ENCODE data around the gene DLG2.

The DLG2 gene

GRCh38 chr11:83722392-83723119, 1904.6 kb downstream of the DLG2 start:
- Mint-ChIP-seq H3K4me1 (peaks cover 21% of the 10 kb centered on the region), H3K27ac (no peak overlapping the region), H3K4me3 (no peak overlapping the region), H3K27me3 (ENCODE audit: low read depth, poor library complexity) (no peaks in the 10 kb centered on the region), H3K9me3 (no peaks in the 10 kb centered on the region), H3K36me3 (ENCODE audit: low read depth) (no peaks in the 10 kb centered on the region)
- TF ChIP-seq CTCF (IDR thresholded peaks at IDR 0.05): no peak
- no peak for DNase-seq

GRCh38 chr11:83721263-83721662, 1905.9 kb downstream of the DLG2 start:
- DNase-seq: no peak

GRCh38 chr11:83720675-83721074, 1906.5 kb downstream of the DLG2 start:
- no peak overlapping the region for H3K27ac Mint-ChIP-seq
- H3K27me3 Mint-ChIP-seq (ENCODE audit: low read depth, poor library complexity): no peaks in the 10 kb centered on the region
- DNase-seq: no peak
- no peak for TF ChIP-seq CTCF (IDR thresholded peaks at IDR 0.05)
- H3K4me1 Mint-ChIP-seq: peaks cover 18% of the 10 kb centered on the region
- no peak overlapping the region for H3K4me3 Mint-ChIP-seq
- H3K9me3 Mint-ChIP-seq: no peaks in the 10 kb centered on the region
- H3K36me3 Mint-ChIP-seq (ENCODE audit: low read depth): no peaks in the 10 kb centered on the region

More at GRCh38 chr11:83721263-83721662, 1905.9 kb downstream of the DLG2 start:
- no peak overlapping the region for H3K27ac Mint-ChIP-seq
- H3K9me3 Mint-ChIP-seq: no peaks in the 10 kb centered on the region
- no peak for TF ChIP-seq CTCF (IDR thresholded peaks at IDR 0.05)
- H3K4me3 Mint-ChIP-seq: no peak overlapping the region
- peaks cover 21% of the 10 kb centered on the region for H3K4me1 Mint-ChIP-seq
- no peaks in the 10 kb centered on the region for H3K36me3 Mint-ChIP-seq (ENCODE audit: low read depth)
- H3K27me3 Mint-ChIP-seq (ENCODE audit: low read depth, poor library complexity): no peaks in the 10 kb centered on the region

- no peak for DNase-seq
These were observed 1909.6 kb downstream of the DLG2 start for GRCh38 chr11:83717537-83717936.

GRCh38 chr11:83715927-83716535, 1911.1 kb downstream of the DLG2 start:
- Mint-ChIP-seq H3K4me3 (no peak overlapping the region), H3K9me3 (no peaks in the 10 kb centered on the region), H3K27ac (no peak overlapping the region)

More at GRCh38 chr11:83717537-83717936, 1909.6 kb downstream of the DLG2 start:
- no peaks in the 10 kb centered on the region for H3K9me3 Mint-ChIP-seq
- no peak for TF ChIP-seq CTCF (IDR thresholded peaks at IDR 0.05)
- H3K4me1 Mint-ChIP-seq: no peaks in the 10 kb centered on the region
- no peak overlapping the region for H3K4me3 Mint-ChIP-seq
- H3K27me3 Mint-ChIP-seq (ENCODE audit: low read depth, poor library complexity): no peaks in the 10 kb centered on the region
- no peaks in the 10 kb centered on the region for H3K36me3 Mint-ChIP-seq (ENCODE audit: low read depth)
- no peak overlapping the region for H3K27ac Mint-ChIP-seq

More at GRCh38 chr11:83715927-83716535, 1911.1 kb downstream of the DLG2 start:
- H3K4me1 Mint-ChIP-seq: no peaks in the 10 kb centered on the region
- H3K27me3 Mint-ChIP-seq (ENCODE audit: low read depth, poor library complexity): no peaks in the 10 kb centered on the region
- no peak for TF ChIP-seq CTCF (IDR thresholded peaks at IDR 0.05)
- DNase-seq: no peak
- no peaks in the 10 kb centered on the region for H3K36me3 Mint-ChIP-seq (ENCODE audit: low read depth)

Measured in nephron progenitor cell (in vitro differentiated cells).